Measurements from ENCODE around the gene CAPN8. TPM values are rescaled to one million over a fixed set of nuclear protein-coding genes. Genes with fewer than 3 reads are reported as not detected.

The CAPN8 gene
- total and polyA plus RNA-seq, 2 donors (not counting 1 experiment from before 2014, with no cell fraction given) = 0.37 to 0.52 TPM

GRCh38 chr1:223709598-223709997 lies 44.1 kb upstream of the CAPN8 start:
- H3K4me2 ChIP-seq (replicated peaks; ENCODE audit: low read depth, low read length, poor library complexity, severe bottlenecking) = no peak overlapping the region

GRCh38 chr1:223708651-223709268 lies 43.3 kb upstream of the CAPN8 start:
- intact Hi-C loops (cut with micrococcal nuclease) = no loop called here
- Mint-ChIP-seq H3K4me3 (no peak overlapping the region), H3K27me3 (peaks cover 3% of the 10 kb centered on the region), H3K4me1 (peaks cover 16% of the 10 kb centered on the region), H3K27ac (no peak overlapping the region), H3K9me3 (ENCODE audit: insufficient read depth) (no peaks in the 10 kb centered on the region)
- no peak overlapping the region for H2AFZ ChIP-seq (ENCODE audit: insufficient read depth, low read depth, low read length, poor library complexity, severe bottlenecking)
- H3K4me1 ChIP-seq (ENCODE audit: control insufficient read depth in 2 of 2, insufficient read depth in 2 of 2, low read length in 2 of 2) = peaks cover 16 to 23% of the 10 kb centered on the region in 2 donors
- ChIA-PET POLR2A (no interaction called here), CTCF (interaction anchor here (0.6 to 1.9 kb wide), 4 partner anchors 11 to 40 kb away, joined by 4 to 10 read pairs (median 5); no protein-coding TSS in a partner anchor)
- no peaks in the 10 kb centered on the region for H3K79me2 ChIP-seq (ENCODE audit: control insufficient read depth, insufficient read depth, low read length)
- H3K4me2 ChIP-seq (replicated peaks; ENCODE audit: low read depth, low read length, poor library complexity, severe bottlenecking) = no peak overlapping the region
- no peak for TF ChIP-seq EZH2 (IDR thresholded peaks at IDR 0.05; ENCODE audit: borderline replicate concordance, insufficient read depth, low read depth, low read length, poor library complexity, severe bottlenecking)
- TF ChIP-seq, protein P1, sequence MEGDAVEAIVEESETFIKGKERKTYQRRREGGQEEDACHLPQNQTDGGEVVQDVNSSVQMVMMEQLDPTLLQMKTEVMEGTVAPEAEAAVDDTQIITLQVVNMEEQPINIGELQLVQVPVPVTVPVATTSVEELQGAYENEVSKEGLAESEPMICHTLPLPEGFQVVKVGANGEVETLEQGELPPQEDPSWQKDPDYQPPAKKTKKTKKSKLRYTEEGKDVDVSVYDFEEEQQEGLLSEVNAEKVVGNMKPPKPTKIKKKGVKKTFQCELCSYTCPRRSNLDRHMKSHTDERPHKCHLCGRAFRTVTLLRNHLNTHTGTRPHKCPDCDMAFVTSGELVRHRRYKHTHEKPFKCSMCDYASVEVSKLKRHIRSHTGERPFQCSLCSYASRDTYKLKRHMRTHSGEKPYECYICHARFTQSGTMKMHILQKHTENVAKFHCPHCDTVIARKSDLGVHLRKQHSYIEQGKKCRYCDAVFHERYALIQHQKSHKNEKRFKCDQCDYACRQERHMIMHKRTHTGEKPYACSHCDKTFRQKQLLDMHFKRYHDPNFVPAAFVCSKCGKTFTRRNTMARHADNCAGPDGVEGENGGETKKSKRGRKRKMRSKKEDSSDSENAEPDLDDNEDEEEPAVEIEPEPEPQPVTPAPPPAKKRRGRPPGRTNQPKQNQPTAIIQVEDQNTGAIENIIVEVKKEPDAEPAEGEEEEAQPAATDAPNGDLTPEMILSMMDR (IDR thresholded peaks at IDR 0.05) = peak; percentile 25
- ATAC-seq (ENCODE audit: low read depth) = no peak
- H3K9ac ChIP-seq (ENCODE audit: low read length) = no peak overlapping the region
- peaks cover 0 to 10% (median 0%) of the 10 kb centered on the region in 4 experiments for H3K27me3 ChIP-seq (replicated peaks in 1 of 4; ENCODE audit: control extremely low read depth in 1 of 4, control insufficient read depth in 3 of 4, insufficient read depth in 4 of 4, low read length in 3 of 4)
- WGBS (ENCODE audit: insufficient coverage) = 100% methylated on average over 3 of the region's 3 CpGs
- H3K36me3 ChIP-seq (replicated peaks in 1 of 2; ENCODE audit: control extremely low read depth in 1 of 2, control insufficient read depth in 1 of 2, extremely low read depth in 1 of 2, insufficient read depth in 2 of 2, low read length in 1 of 2) = no peaks in the 10 kb centered on the region
- no peaks in the 10 kb centered on the region for H4K20me1 ChIP-seq (ENCODE audit: control insufficient read depth, insufficient read depth, low read length, poor library complexity, severe bottlenecking)
- no peak overlapping the region for H3K27ac ChIP-seq (ENCODE audit: low read length in 2 of 2)
- H3K4me3 ChIP-seq (ENCODE audit: control extremely low read depth in 1 of 5, extremely low read depth in 1 of 5, insufficient read depth in 1 of 5, low read depth in 2 of 5, low read length in 4 of 5) = no peak overlapping the region
- no peaks in the 10 kb centered on the region for H3K9me3 ChIP-seq (ENCODE audit: control extremely low read depth in 1 of 3, control insufficient read depth in 2 of 3, insufficient read depth in 1 of 3, low read length in 2 of 3)
- DNase-seq = no peak

More at GRCh38 chr1:223709598-223709997, 44.1 kb upstream of the CAPN8 start:
- POLR2A ChIA-PET = no interaction called here
- CTCF ChIA-PET = interaction anchor here (1.7 to 4.7 kb wide), 2 partner anchors 11 to 40 kb away, joined by 6 to 78 read pairs; no protein-coding TSS in a partner anchor
- intact Hi-C loops (cut with micrococcal nuclease) = no loop called here
- Histone ChIP-seq H3K27me3 (replicated peaks in 1 of 4; ENCODE audit: control extremely low read depth in 1 of 4, control insufficient read depth in 3 of 4, insufficient read depth in 4 of 4, low read length in 3 of 4) (peaks cover 0 to 5% (median 0%) of the 10 kb centered on the region in 4 experiments), H4K20me1 (ENCODE audit: control insufficient read depth, insufficient read depth, low read length, poor library complexity, severe bottlenecking) (no peaks in the 10 kb centered on the region), H2AFZ (ENCODE audit: insufficient read depth, low read depth, low read length, poor library complexity, severe bottlenecking) (no peak overlapping the region), H3K4me1 (ENCODE audit: control insufficient read depth in 2 of 2, insufficient read depth in 2 of 2, low read length in 2 of 2) (peaks cover 20 to 30% of the 10 kb centered on the region in 2 donors), H3K36me3 (replicated peaks in 1 of 2; ENCODE audit: control extremely low read depth in 1 of 2, control insufficient read depth in 1 of 2, extremely low read depth in 1 of 2, insufficient read depth in 2 of 2, low read length in 1 of 2) (no peaks in the 10 kb centered on the region), H3K9me3 (ENCODE audit: control extremely low read depth in 1 of 3, control insufficient read depth in 2 of 3, insufficient read depth in 1 of 3, low read length in 2 of 3) (no peaks in the 10 kb centered on the region), H3K79me2 (ENCODE audit: control insufficient read depth, insufficient read depth, low read length) (no peaks in the 10 kb centered on the region), H3K9ac (ENCODE audit: low read length) (no peak overlapping the region), H3K4me3 (ENCODE audit: control extremely low read depth in 1 of 5, extremely low read depth in 1 of 5, insufficient read depth in 1 of 5, low read depth in 2 of 5, low read length in 4 of 5) (no peak overlapping the region), H3K27ac (ENCODE audit: low read length in 2 of 2) (no peak overlapping the region)
- TF ChIP-seq, protein P1 (IDR thresholded peaks at IDR 0.05) = no peak
- no peak for TF ChIP-seq EZH2 (IDR thresholded peaks at IDR 0.05; ENCODE audit: borderline replicate concordance, insufficient read depth, low read depth, low read length, poor library complexity, severe bottlenecking)
- Mint-ChIP-seq H3K4me3 (no peak overlapping the region), H3K27ac (no peak overlapping the region), H3K9me3 (ENCODE audit: insufficient read depth) (no peaks in the 10 kb centered on the region), H3K27me3 (peaks cover 3% of the 10 kb centered on the region), H3K4me1 (peaks cover 23% of the 10 kb centered on the region)
- ATAC-seq (ENCODE audit: low read depth) = no peak
- DNase-seq = no peak
- WGBS (ENCODE audit: insufficient coverage) = 100% methylated on average over 1 of the region's 3 CpGs

Data from B cell (primary cell).